Neuronal stem cell (in vitro differentiated cells): ENCODE measurements around the gene FOXP3.

Source experiments
- DNase-seq: peaks from one replicate; pipeline ENCODE4 v3.0.0-alpha.2; 2013; ENCODE audit warnings: low spot score
- H2AFZ ChIP-seq: one replicate; pipeline ENCODE4 v1.6.1; 2013; ENCODE audit warnings: mild to moderate bottlenecking, low read length, inconsistent platforms
- H2AK5ac ChIP-seq: 2 replicates; pipeline ENCODE4 v1.6.1; 2013; ENCODE audit warnings: low read depth, mild to moderate bottlenecking, inconsistent platforms, low read length, moderate library complexity, mixed read lengths
- H2BK120ac ChIP-seq: 2 replicates; pipeline ENCODE4 v1.6.1; 2013; ENCODE audit warnings: low read depth, mild to moderate bottlenecking, inconsistent platforms, low read length, moderate library complexity, mixed read lengths
- H2BK12ac ChIP-seq: one replicate; pipeline ENCODE4 v1.6.1; 2013; ENCODE audit warnings: low read length, inconsistent platforms
- H2BK15ac ChIP-seq: 2 replicates; pipeline ENCODE4 v1.6.1; 2013; ENCODE audit warnings: mild to moderate bottlenecking, low read length, inconsistent platforms, mixed read lengths
- H2BK5ac ChIP-seq: one replicate; pipeline ENCODE4 v1.6.1; 2013; ENCODE audit warnings: inconsistent platforms, mild to moderate bottlenecking, low read length, moderate library complexity
- H3K14ac ChIP-seq: one replicate; pipeline ENCODE4 v1.6.1; 2013; ENCODE audit warnings: low read length, inconsistent platforms
- H3K18ac ChIP-seq: 2 replicates; pipeline ENCODE4 v1.6.1; 2013; ENCODE audit warnings: low read length, inconsistent platforms
- H3K23ac ChIP-seq: 2 replicates; pipeline ENCODE4 v1.6.1; 2013; ENCODE audit warnings: low read depth, mild to moderate bottlenecking, mixed read lengths, low read length, inconsistent platforms; ENCODE audit not compliant: poor library complexity
- H3K27ac ChIP-seq: replicated peaks from 3 replicates; pipeline ENCODE4 v1.5.1; 2013; ENCODE audit warnings: low read length, inconsistent platforms
- H3K27me3 ChIP-seq, 3 experiments: 2 replicates each; pipeline ENCODE4 v1.6.1; 2013; ENCODE audit warnings: low read length in 3 of 3, mild to moderate bottlenecking in 2 of 3, inconsistent platforms in 1 of 3, low read depth in 1 of 3, mixed read lengths in 1 of 3, moderate library complexity in 1 of 3; ENCODE audit not compliant: control insufficient read depth in 3 of 3, insufficient read depth in 3 of 3
- H3K36me3 ChIP-seq, 2 donors: replicated peaks in 1 of 2; 2 replicates each; pipeline ENCODE4 v1.6.1; 2013; ENCODE audit warnings: low read length in 2 of 2; ENCODE audit not compliant: control insufficient read depth in 2 of 2, insufficient read depth in 2 of 2
- H3K4ac ChIP-seq: 2 replicates; pipeline ENCODE4 v1.6.1; 2013; ENCODE audit warnings: inconsistent platforms, mild to moderate bottlenecking, low read length, moderate library complexity
- H3K4me1 ChIP-seq, 2 donors: 1 replicate in 1 of 2; 2 replicates in 1 of 2; pipeline ENCODE4 v1.6.1; 2013; ENCODE audit warnings: low read length in 2 of 2, low read depth in 1 of 2; ENCODE audit not compliant: control insufficient read depth in 2 of 2, insufficient read depth in 1 of 2
- H3K4me2 ChIP-seq: one replicate; pipeline ENCODE4 v1.6.1; 2013; ENCODE audit warnings: mild to moderate bottlenecking, low read length, inconsistent platforms; ENCODE audit not compliant: insufficient read depth, poor library complexity, severe bottlenecking
- H3K4me3 ChIP-seq, 2 donors: 2 replicates each; pipeline ENCODE4 v1.5.1; 2013; ENCODE audit warnings: low read length in 2 of 2, mild to moderate bottlenecking in 2 of 2, inconsistent platforms in 1 of 2, moderate library complexity in 1 of 2
- H3K79me1 ChIP-seq: one replicate; pipeline ENCODE4 v1.6.1; 2013; ENCODE audit warnings: low read depth, mild to moderate bottlenecking, inconsistent platforms, low read length, moderate library complexity
- H3K9ac ChIP-seq: one replicate; pipeline ENCODE4 v1.6.1; 2013; ENCODE audit warnings: mild to moderate bottlenecking, low read depth, low read length, inconsistent platforms; ENCODE audit not compliant: poor library complexity
- H3K9me3 ChIP-seq, 2 donors: replicated peaks in 1 of 2; 2 replicates each; pipeline versions ENCODE3 to v1.6.1; 2013; ENCODE audit warnings: low read length in 2 of 2, mild to moderate bottlenecking in 2 of 2, inconsistent platforms in 1 of 2, low read depth in 1 of 2, mixed read lengths in 1 of 2, moderate library complexity in 1 of 2; ENCODE audit not compliant: control insufficient read depth in 2 of 2, insufficient read depth in 1 of 2
- H4K8ac ChIP-seq: one replicate; pipeline ENCODE4 v1.6.1; 2013; ENCODE audit warnings: low read depth, mild to moderate bottlenecking, inconsistent platforms, low read length, moderate library complexity
- H4K91ac ChIP-seq: one replicate; pipeline ENCODE4 v1.6.1; 2013; ENCODE audit warnings: low read length, low read depth, mild to moderate bottlenecking, inconsistent platforms; ENCODE audit not compliant: poor library complexity
- WGBS, 2 donors: extraction: QIAGEN DNeasy Blood & Tissue Kit; methylation state at CpG; one replicate each; pipeline ENCODE4 v1.1.7; 2013; ENCODE audit warnings: missing lambda C conversion rate in 2 of 2, mixed read lengths in 1 of 2; ENCODE audit not compliant: insufficient read length in 2 of 2, insufficient replicate concordance in 1 of 2; ENCODE audit errors: extremely low coverage in 2 of 2; 5-methylcytosine and 5-hydroxymethylcytosine counted together

Gene FOXP3

DNA sequence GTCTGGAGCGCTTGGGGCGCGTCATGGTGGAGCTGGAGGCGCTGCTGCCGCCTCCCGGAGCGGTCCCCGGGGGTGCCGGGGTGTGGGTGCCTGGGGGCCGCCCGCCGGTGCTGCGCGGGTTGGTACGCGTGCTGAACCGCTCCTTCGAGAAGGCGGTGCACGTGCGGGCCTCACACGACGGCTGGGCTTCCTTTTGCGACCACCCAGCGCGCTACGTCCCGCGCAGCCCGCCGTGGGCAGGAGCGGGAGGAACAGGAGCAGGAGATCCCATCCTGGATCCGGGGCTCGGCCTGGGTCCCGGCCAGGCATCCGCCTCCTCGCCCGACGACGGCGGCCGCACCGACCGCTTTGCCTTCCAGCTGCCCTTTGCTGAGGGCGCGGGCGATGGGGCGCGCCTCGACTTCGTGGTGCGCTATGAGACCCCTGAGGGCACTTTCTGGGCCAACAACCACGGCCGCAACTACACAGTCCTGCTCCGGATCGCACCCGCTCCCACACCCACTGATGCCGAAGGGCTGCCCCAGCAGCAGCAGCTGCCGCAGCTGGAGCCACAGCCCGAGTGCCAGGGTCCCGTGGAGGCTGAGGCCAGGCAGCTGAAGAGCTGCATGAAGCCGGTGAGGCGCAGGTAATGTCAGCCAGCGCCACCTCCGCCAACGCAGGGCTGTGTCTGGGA lies 5.9 kb upstream of the FOXP3 start:
- H3K18ac ChIP-seq = peak overlapping the region; percentile 81
- H3K36me3 ChIP-seq = peaks cover 7 to 19% of the 10 kb centered on the region in 2 donors
- H3K4me2 ChIP-seq = peak overlapping the region; percentile 54
- no peak for DNase-seq
- peak overlapping the region; percentile 94 for H2AK5ac ChIP-seq
- H2BK120ac ChIP-seq = no peak overlapping the region
- peak overlapping the region; percentile 82 for H3K27ac ChIP-seq
- H3K9ac ChIP-seq = peak overlapping the region; percentile 91
- H2BK12ac ChIP-seq = no peak overlapping the region
- peaks cover 0 to 10% of the 10 kb centered on the region in 2 donors for H3K4me1 ChIP-seq
- no peaks in the 10 kb centered on the region for H3K27me3 ChIP-seq
- peak overlapping the region; percentile 73 to 87 for H3K4me3 ChIP-seq
- H3K9me3 ChIP-seq = no peaks in the 10 kb centered on the region
- H2AFZ ChIP-seq = peak overlapping the region; percentile 78
- no peak overlapping the region for H4K8ac ChIP-seq
- H3K4ac ChIP-seq = peak overlapping the region; percentile 76
- WGBS, 2 donors = no CpG with 5 or more reads among the region's 66 CpGs
- peaks cover 15% of the 10 kb centered on the region for H3K79me1 ChIP-seq
- H2BK5ac ChIP-seq = no peak overlapping the region
- H3K14ac ChIP-seq = peak overlapping the region; percentile 21
- H3K23ac ChIP-seq = no peak overlapping the region
- no peak overlapping the region for H2BK15ac ChIP-seq
- no peak overlapping the region for H4K91ac ChIP-seq

DNA sequence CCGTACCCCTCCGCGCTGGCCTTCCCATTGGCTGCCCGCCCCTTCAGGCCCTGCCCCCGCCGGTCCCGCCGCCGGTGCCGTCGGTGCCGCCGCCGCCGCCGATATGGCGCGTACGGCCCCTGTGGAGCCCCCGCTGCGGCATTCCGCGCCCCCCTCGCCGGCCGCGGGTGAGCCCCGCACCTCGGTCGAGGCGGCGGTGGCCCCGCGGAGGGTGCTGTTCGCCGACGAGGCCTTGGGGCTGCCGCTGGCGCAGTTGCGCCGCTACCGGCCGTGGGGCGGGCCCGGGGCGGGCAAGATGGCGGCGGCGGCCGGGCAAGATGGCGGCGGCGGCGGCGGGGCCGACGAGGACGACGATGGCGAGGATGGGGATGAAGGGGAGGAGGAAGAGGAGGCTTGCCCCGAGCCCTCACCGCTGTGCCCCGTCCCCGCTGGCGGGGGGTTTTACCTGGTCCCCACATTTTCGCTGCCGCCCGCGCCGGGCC lies 5.3 kb upstream of the FOXP3 start, which contains the start of gene PPP1R3F:
Gene PPP1R3F, plus strand, starts transcription at position 27 of the 482 bp plus-strand sequence. Its CDS starts 77 bp downstream, at position 104.
- H3K9ac ChIP-seq = peak within 1 kb of the TSS; percentile 91

DNA sequence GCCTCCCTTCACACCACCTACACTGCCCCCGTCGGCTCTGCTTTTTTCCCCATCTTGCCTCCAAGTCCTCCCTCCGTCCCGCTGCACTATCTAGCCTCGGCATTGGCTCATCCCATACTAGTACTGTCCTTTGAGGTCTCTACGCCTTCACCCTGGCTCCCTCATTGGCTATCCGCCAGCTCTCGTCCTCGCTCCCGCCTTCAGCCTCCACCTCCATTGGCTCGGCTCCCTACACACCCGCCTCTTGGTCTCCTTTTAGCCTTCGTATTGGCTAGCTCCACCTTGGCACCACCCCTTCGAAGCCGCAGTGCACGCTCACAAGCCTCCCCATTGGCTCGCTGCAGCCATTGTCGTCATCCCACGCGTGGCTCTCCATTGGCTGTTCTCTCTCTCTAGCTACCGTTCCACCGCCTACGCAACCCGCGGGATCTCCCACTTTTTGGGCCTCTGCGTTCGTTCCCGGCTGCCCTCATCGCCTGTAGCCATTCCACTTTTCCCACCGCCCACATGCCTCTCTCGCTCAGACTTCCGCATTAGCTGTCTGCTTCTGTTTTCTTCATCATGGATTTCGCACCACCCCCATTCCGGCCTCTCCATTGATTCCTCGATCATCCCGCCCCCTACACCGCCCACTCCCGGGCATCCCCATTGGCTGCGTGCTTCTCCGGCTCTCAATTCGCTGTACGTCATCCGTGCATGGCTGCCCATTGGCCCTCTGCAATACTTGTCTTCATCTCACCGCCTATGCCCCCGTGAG lies 4.7 kb upstream of the FOXP3 start:
- Histone ChIP-seq H2BK15ac (no peak overlapping the region), H3K18ac (peak overlapping the region; percentile 91), H2BK120ac (no peak overlapping the region), H3K27ac (peak overlapping the region; percentile 92), H3K9ac (peak overlapping the region; percentile 72), H3K4ac (no peak overlapping the region), H3K14ac (no peak overlapping the region), H3K4me1 (peaks cover 0 to 10% of the 10 kb centered on the region in 2 donors), H2BK12ac (no peak overlapping the region), H4K91ac (no peak overlapping the region), H3K79me1 (peaks cover 15% of the 10 kb centered on the region), H3K9me3 (no peaks in the 10 kb centered on the region), H3K36me3 (peaks cover 7 to 19% of the 10 kb centered on the region in 2 donors), H3K23ac (no peak overlapping the region), H2BK5ac (no peak overlapping the region), H2AFZ (peak overlapping the region; percentile 92), H2AK5ac (no peak overlapping the region), H4K8ac (no peak overlapping the region), H3K4me3 (peak overlapping the region; percentile 73 to 95), H3K4me2 (no peak overlapping the region), H3K27me3 (no peaks in the 10 kb centered on the region)
- WGBS, 2 donors = no CpG with 5 or more reads among the region's 45 CpGs
- peak; percentile 91 for DNase-seq

More for the DNA sequence above, 5.3 kb upstream of the FOXP3 start, which contains the start of gene PPP1R3F:
- no CpG with 5 or more reads among the region's 70 CpGs for WGBS, 2 donors
- H4K91ac ChIP-seq = no peak within 1 kb of the TSS
- no peak within 1 kb of the TSS for H4K8ac ChIP-seq
- H3K36me3 ChIP-seq = peaks cover 7 to 19% of the 10 kb centered on the region in 2 donors
- peak within 1 kb of the TSS; percentile 94 for H2AK5ac ChIP-seq
- peaks cover 15% of the 10 kb centered on the region for H3K79me1 ChIP-seq
- no peak within 1 kb of the TSS for H2BK5ac ChIP-seq
- peaks cover 0 to 10% of the 10 kb centered on the region in 2 donors for H3K4me1 ChIP-seq
- peak within 1 kb of the TSS; percentile 60 for H3K4me2 ChIP-seq
- no peak within 1 kb of the TSS for H2BK15ac ChIP-seq
- peak within 1 kb of the TSS; percentile 92 for H3K27ac ChIP-seq
- no peaks in the 10 kb centered on the region for H3K27me3 ChIP-seq
- no peak within 1 kb of the TSS for H2BK12ac ChIP-seq
- no peak within 1 kb of the TSS for H2BK120ac ChIP-seq
- H3K4ac ChIP-seq = peak within 1 kb of the TSS; percentile 76
- H3K14ac ChIP-seq = peak within 1 kb of the TSS; percentile 21
- H2AFZ ChIP-seq = peak within 1 kb of the TSS; percentile 92
- peak within 1 kb of the TSS; percentile 91 for H3K18ac ChIP-seq
- H3K4me3 ChIP-seq = peak within 1 kb of the TSS; percentile 73 to 95
- H3K23ac ChIP-seq = no peak within 1 kb of the TSS
- H3K9me3 ChIP-seq = no peaks in the 10 kb centered on the region
- no peak for DNase-seq

DNA sequence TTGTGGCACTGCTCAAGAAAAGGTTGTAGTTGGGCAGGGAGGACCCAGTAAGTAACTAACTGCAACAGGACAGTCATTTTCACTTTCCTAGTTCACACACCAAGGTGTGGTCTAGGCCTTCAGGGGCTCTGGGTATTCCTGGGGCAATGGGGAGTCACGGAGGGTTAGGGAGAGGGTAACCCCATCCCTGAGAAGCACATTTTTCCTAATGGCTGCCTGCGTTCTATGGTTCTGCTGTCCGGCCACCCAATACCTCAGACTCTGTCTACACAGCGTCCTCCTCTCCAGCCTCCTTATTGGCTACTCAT lies 4.1 kb upstream of the FOXP3 start:
- Histone ChIP-seq H3K23ac (no peak overlapping the region), H3K4ac (no peak overlapping the region), H3K9me3 (no peaks in the 10 kb centered on the region), H3K9ac (no peak overlapping the region), H3K18ac (peak overlapping the region; percentile 76), H3K36me3 (peaks cover 7 to 19% of the 10 kb centered on the region in 2 donors), H3K27me3 (no peaks in the 10 kb centered on the region), H4K8ac (no peak overlapping the region), H3K4me2 (peak overlapping the region; percentile 60), H3K4me3 (peak overlapping the region; percentile 73 to 89), H2BK120ac (no peak overlapping the region), H2BK5ac (no peak overlapping the region), H2AFZ (peak overlapping the region; percentile 55), H3K27ac (peak overlapping the region; percentile 92), H2BK12ac (no peak overlapping the region), H4K91ac (no peak overlapping the region), H3K14ac (no peak overlapping the region), H3K79me1 (peaks cover 12% of the 10 kb centered on the region), H2AK5ac (no peak overlapping the region), H2BK15ac (no peak overlapping the region), H3K4me1 (peaks cover 0 to 10% of the 10 kb centered on the region in 2 donors)
- no CpG with 5 or more reads among the region's 4 CpGs for WGBS, 2 donors
- DNase-seq = no peak
